Umbilical cord (tissue), 2 donors: ENCODE results near the gene TBC1D5. TPM values are rescaled to one million over a fixed set of nuclear protein-coding genes. Genes with fewer than 3 reads are reported as not detected.
A peak's percentile ranks its signal among the peaks of the same experiment; 100 is the strongest.

Source experiments
- DNase-seq: peaks from one replicate; pipeline ENCODE4 v3.0.0-alpha.2; 2015; ENCODE audit warnings: low spot score
- total RNA-seq: library from RNA; depleted of rRNA; stranded (reverse); fragments of >200 nt; gene quantifications from one replicate; pipeline ENCODE4 v1.2.3, GENCODE V29; 2014; ENCODE audit warnings: low replicate concordance; ENCODE audit not compliant: insufficient read depth

TBC1D5 gene
- total RNA-seq, 1 donor from 2014 or later, result 92.2 TPM

- DNase-seq, result no peak
These were observed 434.9 kb downstream of the TBC1D5 start for GRCh38 chr3:17307482-17307881.

GRCh38 chr3:17304969-17305368 lies 437.5 kb downstream of the TBC1D5 start:
- no peak for DNase-seq

GRCh38 chr3:17302774-17303173 lies 439.7 kb downstream of the TBC1D5 start:
- no peak for DNase-seq

GRCh38 chr3:17302170-17302569 lies 440.3 kb downstream of the TBC1D5 start:
- no peak for DNase-seq

GRCh38 chr3:17301271-17301670 lies 441.2 kb downstream of the TBC1D5 start:
- no peak for DNase-seq

- no peak for DNase-seq
These were observed 442.0 kb downstream of the TBC1D5 start for GRCh38 chr3:17300441-17300840.

GRCh38 chr3:17298038-17298437 lies 444.4 kb downstream of the TBC1D5 start:
- no peak for DNase-seq

- no peak for DNase-seq
These were observed 449.9 kb downstream of the TBC1D5 start for GRCh38 chr3:17292556-17292955.

- no peak for DNase-seq
These were observed 451.5 kb downstream of the TBC1D5 start for GRCh38 chr3:17290894-17291293.

- no peak for DNase-seq
These were observed 453.5 kb downstream of the TBC1D5 start for GRCh38 chr3:17288839-17289399.

GRCh38 chr3:17287006-17287689 lies 455.3 kb downstream of the TBC1D5 start:
- no peak for DNase-seq

- DNase-seq, result no peak
These were observed 464.4 kb downstream of the TBC1D5 start for GRCh38 chr3:17278006-17278405.

- no peak for DNase-seq
These were observed 475.6 kb downstream of the TBC1D5 start for GRCh38 chr3:17266846-17267245.

GRCh38 chr3:17261627-17262369 lies 480.6 kb downstream of the TBC1D5 start:
- no peak for DNase-seq

GRCh38 chr3:17260257-17260656 lies 482.2 kb downstream of the TBC1D5 start:
- no peak for DNase-seq

GRCh38 chr3:17259685-17260084 lies 482.7 kb downstream of the TBC1D5 start:
- no peak for DNase-seq

- peak; percentile 38 for DNase-seq
These were observed 483.5 kb downstream of the TBC1D5 start for GRCh38 chr3:17258823-17259436.

- no peak for DNase-seq
These were observed 485.2 kb downstream of the TBC1D5 start for GRCh38 chr3:17257269-17257668.

- no peak for DNase-seq
These were observed 498.8 kb downstream of the TBC1D5 start for GRCh38 chr3:17243621-17244020.

GRCh38 chr3:17239417-17239816 lies 503.0 kb downstream of the TBC1D5 start:
- no peak for DNase-seq

GRCh38 chr3:17238023-17238422 lies 504.4 kb downstream of the TBC1D5 start:
- no peak for DNase-seq

- no peak for DNase-seq
These were observed 507.1 kb downstream of the TBC1D5 start for GRCh38 chr3:17235310-17235709.
